AG10803 (cell line): ENCODE data around the gene MROH8.
"Not testable (repeated sequence)": the region's sequence is repeated elsewhere in the genome, so short reads cannot be mapped to it uniquely, and the experiment has no call there.

ENCODE experiments used
- DNase-seq: peaks from one replicate; pipeline ENCODE4 v3.0.0; 2010; ENCODE audit warnings: low read depth
- H3K4me3 ChIP-seq: 2 replicates; pipeline ENCODE4 v1.5.1; 2011; ENCODE audit warnings: mild to moderate bottlenecking, low read length, control low read depth
- CTCF ChIP-seq: conservative IDR thresholded peaks from 2 replicates; pipeline ENCODE4 v1.5.1; 2011; ENCODE audit warnings: mild to moderate bottlenecking, low read length, control low read depth, inconsistent platforms

Gene MROH8

GRCh38 chr20:37154684-37155298, 24.6 kb downstream of the MROH8 start:
- TF ChIP-seq CTCF: no peak
- H3K4me3 ChIP-seq: no peak overlapping the region
- no peak for DNase-seq

- no peak for DNase-seq
- TF ChIP-seq CTCF: no peak
- no peak overlapping the region for H3K4me3 ChIP-seq
Observed at GRCh38 chr20:37152284-37152683, 27.1 kb downstream of the MROH8 start.

GRCh38 chr20:37151529-37151928, 27.8 kb downstream of the MROH8 start:
- no peak for DNase-seq
- TF ChIP-seq CTCF: no peak
- no peak overlapping the region for H3K4me3 ChIP-seq

- DNase-seq, H3K4me3 ChIP-seq: not testable (repeated sequence)
Observed at GRCh38 chr20:37150864-37151263, 28.5 kb downstream of the MROH8 start.

GRCh38 chr20:37147250-37147649, 32.1 kb downstream of the MROH8 start:
- no peak for TF ChIP-seq CTCF
- H3K4me3 ChIP-seq: no peak overlapping the region
- DNase-seq: no peak

GRCh38 chr20:37144856-37145404, 34.4 kb downstream of the MROH8 start:
- no peak for TF ChIP-seq CTCF
- H3K4me3 ChIP-seq: no peak overlapping the region
- DNase-seq: no peak

GRCh38 chr20:37142708-37143107, 36.6 kb downstream of the MROH8 start:
- TF ChIP-seq CTCF: no peak
- H3K4me3 ChIP-seq: no peak overlapping the region
- DNase-seq: peak; percentile 31
